Activated CD8-positive, alpha-beta memory T cell treated with anti-CD3 and anti-CD28 coated beads for 1 hour (primary cell): ENCODE data around the gene MAOA.
"Not testable (repeated sequence)": the region's sequence is repeated elsewhere in the genome, so short reads cannot be mapped to it uniquely, and the experiment has no call there.

Experiments used
- DNase-seq, 2 donors: peaks; one replicate each; pipeline ENCODE4 v3.0.0-alpha.2; 2020; ENCODE audit warnings: low read depth in 1 of 2; ENCODE audit errors: extremely low read depth in 1 of 2

MAOA gene

DNA sequence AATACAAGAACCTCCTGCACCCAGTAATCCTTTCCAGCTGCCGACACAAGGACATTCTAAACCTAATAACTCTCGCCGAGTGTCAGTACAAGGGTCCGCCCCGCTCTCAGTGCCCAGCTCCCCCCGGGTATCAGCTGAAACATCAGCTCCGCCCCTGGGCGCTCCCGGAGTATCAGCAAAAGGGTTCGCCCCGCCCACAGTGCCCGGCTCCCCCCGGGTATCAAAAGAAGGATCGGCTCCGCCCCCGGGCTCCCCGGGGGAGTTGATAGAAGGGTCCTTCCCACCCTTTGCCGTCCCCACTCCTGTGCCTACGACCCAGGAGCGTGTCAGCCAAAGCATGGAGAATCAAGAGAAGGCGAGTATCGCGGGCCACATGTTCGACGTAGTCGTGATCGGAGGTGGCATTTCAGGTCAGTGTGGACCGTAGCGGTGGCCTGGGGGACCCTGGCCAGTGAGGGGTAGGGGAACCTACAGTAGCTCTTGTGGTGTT, at the start of gene MAOA:
MAOA (plus strand) TSS at position 295 of the 490 bp plus-strand sequence; CDS start at position 338, 43 bp downstream.
- DNase-seq: peak in 1 of 2 donors; percentile 8

DNA sequence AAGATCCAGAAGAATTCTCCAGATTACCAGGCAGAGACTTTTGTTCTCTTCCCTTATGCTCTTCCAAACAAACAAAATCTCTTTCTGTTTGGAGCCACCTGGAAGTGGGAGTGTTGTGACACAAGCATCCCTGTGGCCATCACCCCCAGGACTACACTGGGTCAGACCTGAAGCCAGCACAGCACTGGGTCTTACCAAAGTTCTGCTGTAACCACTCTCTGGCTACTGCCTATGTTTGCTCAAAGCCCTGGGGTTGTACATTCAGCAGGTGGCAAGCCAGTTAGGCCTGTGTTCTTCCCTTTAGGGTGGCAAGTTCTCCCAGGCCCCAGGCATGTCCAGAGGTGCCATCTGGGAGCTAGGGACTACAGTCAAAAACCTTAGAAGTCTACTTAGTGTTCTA, 43.7 kb upstream of the MAOA start:
- no peak for DNase-seq

DNA sequence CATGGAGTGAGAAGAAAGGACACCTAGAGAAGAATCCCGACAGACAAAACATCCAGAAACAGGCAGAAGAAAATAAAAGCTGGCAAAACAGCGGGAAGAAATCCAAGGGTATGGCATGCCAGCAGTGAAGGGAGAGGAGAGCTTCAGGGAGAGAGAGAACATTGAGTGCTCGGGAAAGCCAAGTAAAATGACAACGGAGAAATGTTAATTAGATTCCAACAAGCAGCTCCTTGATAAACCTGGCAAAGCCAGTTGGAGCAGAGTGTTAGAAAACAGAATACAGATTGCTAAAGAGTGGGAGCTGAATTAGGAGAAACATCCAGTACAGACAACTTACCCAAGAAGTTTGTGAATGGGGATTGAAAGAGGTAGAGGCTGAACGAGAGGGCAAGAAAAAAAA, 40.4 kb upstream of the MAOA start:
- DNase-seq: no peak

DNA sequence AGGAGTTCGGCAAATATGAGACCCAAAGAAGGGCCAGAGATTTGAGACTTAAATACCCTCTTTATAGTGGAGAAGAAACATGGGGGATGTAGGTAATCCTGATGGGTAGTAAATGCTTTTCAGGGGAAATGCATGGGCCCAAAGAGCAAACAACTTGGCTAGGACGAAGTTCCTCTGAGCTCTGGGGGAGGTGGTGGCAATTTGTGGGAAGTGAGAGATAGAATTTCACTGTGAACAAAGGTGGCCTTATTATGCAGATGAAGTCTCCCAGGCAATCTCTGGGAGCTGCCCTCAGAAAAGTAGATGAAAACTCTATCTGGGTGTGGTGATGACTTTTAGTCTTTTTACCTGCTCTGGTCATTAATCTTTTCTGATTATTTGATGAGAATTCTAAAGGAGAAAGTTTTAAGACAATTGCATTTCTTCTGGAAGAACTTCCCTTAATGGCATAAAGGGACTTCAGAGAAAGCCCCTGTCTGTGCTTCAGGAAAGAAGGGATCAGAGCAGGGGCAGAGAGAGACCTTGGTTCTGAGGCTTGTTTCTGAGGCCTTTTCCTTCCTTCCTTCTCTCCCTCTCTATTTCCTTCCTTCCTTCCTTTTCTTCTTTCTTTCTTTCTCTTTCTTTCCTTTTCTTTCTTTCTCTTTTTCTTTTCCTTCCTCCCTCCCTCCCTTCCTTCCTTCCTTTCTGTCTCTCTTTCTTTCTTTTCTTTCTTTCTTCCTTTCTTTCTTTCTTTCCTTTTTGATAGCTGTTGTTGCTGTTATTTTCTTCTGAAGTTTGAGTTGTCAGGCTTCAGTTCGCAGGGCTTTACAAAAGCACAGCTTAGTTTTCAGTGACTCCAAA, 37.5 kb upstream of the MAOA start:
- DNase-seq: no peak

DNA sequence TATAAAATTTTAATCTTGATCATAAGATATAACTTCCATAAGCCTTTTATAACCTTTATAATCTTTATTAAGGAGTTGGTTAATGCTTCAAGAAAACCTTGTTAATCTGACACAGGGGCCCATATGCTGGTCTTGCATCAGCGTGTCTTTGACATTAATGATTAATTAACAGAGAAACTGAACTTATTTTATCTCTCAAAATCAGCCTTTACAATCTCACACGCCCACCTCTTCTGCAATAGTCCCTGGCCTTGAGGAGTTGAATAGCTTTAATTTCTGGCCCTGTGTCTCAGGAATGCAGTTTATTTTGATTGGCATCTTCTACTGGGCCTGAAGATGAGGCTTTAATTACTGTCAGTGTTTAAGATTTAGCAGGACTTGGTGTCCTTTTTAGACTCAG, 36.2 kb upstream of the MAOA start:
- not testable (repeated sequence) for DNase-seq

DNA sequence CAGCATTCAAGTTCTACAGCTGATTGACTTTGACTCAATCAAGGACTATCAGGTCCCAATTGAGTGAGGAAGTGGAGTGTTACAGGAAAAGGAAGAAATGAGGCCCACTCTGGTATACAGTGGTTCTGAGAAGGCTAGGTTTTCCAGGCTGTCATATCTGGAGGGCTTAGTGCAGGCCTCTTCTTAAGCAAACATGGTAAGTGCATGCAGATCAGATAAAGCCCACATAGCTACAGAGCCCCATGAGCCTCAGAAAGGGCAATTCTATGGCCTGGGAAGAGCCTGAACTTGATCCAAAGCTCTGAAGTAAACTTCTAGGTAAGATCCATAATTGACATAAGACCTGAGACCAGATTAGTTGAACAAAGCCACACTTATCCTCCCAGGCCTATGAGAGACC, 29.0 kb upstream of the MAOA start:
- no peak for DNase-seq

DNA sequence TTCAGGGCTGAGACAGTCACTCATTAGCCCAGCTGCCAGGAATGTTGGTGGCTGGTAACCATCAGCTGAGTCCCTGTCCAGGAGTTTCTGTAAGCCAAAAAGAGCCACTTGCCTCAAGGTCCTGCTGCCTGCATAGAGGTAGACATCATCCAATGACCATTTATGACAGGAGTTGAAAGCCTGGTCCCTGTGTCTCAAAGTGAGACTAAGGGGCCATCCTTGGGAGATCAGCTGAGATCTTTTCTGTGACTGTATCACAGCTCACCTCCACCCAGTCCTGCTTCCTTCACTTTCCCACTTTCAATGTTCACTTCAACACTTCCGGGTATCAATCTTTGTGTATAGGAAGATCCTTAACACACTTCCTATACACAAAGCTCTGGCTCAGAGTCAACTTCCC, 28.4 kb upstream of the MAOA start:
- DNase-seq: no peak

DNA sequence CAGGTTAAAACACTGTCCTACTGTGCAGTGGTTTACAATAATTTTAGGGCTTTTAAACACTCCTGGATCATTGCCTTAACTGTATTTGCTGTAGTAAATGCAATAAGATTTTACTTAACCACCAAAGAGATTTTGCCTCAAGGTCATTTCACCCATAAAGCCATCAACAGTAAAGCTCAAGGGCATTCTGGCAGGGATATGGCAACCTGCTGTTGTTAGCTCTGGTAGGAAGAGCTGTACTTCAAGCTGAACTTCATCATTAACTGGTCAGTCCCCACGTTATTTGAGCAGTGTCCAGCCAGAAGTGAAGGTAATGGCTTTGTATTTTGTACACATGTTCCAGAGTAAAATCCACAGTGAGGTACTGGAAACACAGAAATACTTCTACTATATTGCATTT, 26.9 kb upstream of the MAOA start:
- no peak for DNase-seq

DNA sequence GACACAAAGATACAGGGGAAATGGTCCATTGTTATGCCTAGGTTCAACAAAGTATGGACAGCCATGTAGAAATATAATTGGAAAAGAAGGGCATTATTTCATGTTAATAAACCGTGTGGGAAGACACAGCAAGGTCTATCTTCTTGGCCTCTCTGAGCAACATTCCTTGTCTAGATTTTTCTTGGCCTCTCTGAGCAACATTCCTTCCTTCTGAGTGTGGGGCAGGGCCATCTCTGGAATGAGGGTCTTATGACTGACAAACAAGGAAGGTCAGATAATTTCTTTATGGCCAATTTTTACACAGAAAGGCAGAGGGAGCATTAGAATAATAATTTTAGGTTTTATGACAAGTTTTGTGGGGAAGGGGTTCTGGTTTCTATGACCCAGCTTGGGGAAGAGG, 24.3 kb upstream of the MAOA start:
- no peak for DNase-seq

DNA sequence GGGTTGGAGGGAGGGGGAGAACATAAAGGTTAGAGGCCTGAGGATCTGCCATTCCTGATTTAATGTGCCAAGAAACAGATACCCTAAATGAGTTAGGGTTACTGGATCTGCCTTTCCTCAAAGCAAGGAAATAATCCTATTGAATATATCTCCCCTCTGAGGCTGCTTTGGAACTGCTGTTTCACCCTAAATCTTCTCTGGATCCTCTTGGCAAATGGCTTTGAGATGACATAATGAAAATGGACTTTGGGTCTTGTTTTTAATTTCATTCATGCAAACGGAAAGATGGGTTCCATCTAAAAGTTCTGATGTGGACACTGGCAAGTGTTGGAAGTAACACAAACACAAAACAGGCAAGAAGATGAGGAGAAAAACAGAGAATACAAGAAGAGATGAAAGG, 23.0 kb upstream of the MAOA start:
- DNase-seq: no peak

DNA sequence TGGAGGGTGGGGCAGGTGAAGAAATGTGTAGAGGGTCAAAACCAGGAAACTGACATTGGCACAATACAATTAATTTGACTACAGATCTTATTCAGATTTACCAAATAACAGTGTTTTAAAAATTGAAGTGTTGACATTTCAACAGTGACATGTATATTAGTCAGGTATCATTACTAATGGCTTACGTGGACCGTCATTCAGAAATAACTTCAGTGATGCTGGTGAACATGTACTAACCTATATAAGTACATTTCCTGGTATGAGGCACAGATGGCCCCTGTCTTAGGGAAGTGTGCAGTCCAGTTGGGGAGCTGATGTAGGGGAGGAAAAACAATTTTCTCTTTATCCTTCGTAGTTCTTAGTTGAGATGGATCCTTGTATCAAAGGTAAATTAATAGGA, 22.3 kb upstream of the MAOA start:
- no peak for DNase-seq

DNA sequence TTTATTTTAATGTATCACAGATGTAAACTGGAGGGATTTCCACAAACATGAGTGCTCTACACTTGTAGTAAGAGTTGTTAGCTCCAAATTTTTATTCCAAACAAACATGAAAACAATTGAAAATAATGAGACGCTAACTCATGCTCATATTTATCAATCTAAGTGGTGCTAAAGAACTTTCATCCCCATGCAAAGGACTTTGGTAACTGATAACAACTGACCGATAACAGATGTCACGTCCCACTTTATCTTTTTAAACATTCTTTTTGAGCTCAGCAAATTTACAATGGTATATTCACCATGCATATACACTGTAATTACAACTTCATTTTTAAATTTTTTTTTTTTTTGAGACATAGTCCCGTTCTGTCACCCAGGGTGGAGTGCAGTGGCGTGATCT, 15.6 kb upstream of the MAOA start:
- no peak for DNase-seq

DNA sequence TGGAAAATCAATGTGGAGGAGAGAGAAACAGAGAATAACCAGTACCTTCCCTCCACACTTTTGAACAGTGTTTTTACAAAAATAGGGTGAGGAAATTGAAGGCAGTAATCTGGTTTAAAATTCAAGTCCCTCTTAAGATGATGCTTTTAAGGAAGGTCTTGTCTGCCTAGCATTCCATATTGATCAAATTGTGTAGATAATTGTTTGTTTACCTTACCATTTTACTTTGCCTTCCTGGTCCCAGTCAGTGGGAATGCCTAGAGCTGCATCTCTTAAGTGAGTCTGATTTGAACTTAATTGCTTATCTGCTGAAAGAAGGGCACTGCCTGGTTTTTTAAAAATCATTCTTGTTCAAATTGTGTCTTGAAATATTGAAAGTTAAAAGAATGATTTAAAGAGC, 14.4 kb upstream of the MAOA start:
- no peak for DNase-seq

DNA sequence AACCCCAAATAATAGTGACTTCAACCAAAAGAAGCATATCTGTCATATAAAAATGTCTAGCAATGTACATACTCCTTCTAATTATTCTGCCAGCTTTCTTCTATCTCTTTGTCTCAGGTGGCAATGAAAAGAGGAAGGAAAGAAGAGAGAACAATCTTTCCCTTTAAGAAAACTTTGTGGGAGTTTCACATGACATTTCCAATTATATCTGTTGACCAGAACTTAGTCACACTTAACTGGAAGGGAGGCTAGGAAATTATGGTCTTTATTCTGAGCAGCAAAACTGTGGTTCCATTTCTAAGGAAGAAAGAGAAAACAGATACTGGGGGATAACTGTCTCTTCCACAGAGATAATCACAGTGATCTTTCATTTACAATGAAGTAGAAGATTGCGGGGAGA, 12.9 kb upstream of the MAOA start:
- no peak for DNase-seq

DNA sequence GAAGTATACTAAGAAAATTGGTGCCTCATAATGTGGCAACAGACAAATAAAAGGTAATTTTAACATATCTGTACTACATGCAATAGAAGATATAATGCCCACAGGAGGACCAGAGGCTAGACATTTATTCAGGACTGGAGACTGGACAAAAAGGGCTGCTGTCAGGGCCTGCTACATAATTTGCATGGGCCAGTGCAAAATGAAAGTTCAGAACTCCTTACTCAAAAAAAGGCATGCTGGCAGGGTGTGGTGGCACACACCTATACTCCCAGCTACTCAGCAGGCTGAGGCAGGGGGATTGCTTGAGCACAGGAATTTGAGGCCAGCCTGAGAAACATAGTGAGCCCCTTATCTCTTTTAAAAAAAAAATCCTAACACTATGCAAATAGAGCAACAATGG, 12.4 kb upstream of the MAOA start:
- no peak for DNase-seq

DNA sequence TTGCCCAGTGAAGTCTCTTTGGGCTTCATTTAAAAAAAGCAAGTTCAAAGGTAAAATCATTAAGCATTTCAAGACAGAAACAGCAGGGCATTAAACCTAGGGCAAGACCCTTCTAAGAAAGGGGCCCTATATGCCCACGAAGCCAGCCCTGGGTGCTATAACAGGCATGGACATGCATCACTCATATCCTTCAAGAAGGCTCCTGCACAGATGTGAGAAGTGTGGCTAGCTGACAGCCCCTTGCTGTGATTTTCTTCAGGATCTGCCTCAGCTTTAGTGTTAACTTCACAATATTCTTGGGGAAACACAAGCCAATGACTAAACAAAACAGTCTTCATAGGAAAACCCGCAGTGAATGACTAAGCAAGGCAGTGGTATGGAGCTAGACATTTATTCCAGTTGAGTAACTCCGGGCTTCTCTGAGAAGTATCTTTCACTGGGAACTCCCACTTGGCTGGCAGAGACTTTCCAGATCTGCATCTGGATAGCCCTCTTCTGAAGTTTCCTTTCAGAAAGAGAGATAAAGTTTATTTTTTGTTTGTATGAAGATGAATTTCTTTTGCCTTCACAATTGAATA, 11.9 kb upstream of the MAOA start:
- no peak for DNase-seq

DNA sequence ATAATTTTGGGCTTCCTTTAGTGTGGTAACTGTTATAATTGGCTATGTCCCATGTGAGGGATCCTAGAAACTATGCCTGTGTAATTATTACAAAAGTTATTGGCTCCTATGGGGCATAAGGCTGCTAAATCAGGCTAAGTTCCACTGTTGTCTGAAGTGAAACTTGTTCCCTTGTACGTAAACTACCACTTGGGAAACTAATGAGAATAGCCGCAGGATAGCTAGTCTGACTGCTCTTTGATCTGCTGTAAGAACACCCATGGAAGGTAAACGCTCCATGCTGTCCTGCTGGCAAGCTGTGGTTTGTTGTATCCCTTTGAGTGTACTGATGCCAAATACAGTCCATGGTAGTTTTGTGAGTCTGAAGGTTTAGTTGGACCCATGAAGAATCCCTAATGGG, 9.3 kb upstream of the MAOA start:
- no peak for DNase-seq

DNA sequence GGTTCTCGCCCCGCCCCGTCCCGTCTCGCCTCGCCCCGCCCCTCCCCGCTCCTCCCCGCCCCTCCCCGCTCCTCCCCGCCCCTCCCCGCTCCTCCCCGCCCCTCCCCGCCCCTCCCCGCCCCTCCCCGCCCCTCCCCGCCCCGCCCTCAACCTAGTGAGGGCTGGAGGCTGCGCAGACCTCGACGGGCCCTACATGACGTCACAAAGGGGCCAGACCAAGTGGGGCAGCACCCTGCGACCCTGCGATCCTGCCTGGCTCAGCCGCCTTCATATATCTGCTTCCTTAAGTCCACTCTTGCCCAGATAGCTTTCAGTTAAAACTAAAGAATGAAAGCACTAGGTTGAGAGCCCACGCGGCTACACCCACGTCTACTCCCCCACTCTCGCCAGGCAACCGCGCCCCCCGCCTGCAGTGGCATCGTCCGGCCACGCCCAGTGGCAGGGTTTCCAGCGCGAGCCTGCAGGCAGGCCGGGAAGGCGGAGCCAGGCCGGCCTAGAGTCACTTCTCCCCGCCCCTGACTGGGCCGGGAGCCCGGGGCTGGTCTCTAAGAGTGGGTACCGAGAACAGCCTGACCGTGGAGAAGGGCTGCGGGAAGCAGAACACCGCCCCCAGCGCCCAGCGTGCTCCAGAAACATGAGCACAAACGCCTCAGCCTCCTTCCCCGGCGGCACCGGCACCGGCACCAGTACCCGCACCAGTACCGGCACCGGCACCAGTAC, 1.5 kb upstream of the MAOA start:
- DNase-seq: peak; percentile 60 to 70

DNA sequence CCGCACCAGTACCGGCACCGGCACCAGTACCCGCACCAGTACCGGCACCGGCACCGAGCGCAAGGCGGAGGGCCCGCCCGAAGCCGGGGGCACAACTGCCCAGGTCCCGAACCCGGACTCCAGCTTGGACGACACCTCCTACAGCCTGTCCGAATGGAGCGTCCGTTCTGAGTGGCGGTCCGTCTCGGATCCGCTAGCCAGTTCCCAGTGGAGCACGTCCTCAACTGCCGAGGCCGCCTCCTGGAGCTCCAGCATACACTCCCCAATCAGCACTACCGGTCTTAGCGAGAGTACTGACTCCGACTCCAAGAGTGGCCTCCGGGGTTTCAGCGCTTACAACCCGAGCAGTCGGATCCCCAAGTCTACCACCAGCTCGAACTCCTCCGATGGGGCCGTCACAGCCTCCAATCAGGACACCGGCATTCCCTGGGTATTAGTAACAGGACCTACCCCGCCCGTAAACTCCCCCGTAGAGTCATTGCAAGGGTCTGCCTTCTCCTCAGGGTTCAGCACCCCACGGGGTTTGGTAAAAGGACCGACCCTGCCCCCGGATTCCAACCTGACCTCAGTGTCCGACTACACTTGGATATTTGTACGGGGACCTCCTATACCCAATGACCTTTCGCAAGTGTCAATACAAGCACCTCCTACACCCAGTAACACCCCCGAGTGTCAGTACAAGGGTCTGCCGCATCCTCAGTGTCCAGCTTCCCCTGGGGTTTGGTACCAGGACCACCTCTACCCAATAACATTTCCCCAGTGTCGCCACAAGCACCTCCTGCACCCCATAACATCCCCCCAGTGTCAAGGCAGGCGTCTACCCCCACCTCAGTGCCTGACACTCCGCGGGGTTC, 721 bp upstream of the MAOA start:
- no peak for DNase-seq

DNA sequence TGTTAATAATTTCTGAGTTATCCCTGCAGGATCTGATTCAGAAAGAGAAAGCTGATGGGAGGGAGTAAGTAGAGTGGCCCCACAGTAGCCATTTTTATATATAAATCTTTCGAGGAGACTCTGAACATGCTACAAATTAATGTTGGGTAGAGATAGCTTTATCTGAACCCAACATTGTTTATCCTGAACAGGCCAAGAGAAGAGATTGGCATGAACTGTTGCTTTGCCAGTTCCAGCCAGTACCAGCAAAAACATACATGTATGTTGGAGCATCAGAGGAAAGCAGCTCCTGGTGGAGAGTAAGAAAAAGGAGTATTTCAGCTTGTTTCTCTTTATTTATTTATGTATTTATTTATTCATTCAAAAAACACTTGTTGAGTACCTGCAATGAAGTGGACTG, 1.6 kb downstream of the MAOA start:
- no peak for DNase-seq
